NCI-H2171 (cell line): ENCODE results near the gene VSTM2B.
"Not testable (repeated sequence)": the region's sequence is repeated elsewhere in the genome, so short reads cannot be mapped to it uniquely, and the experiment has no call there.

Experiments used
- DNase-seq: peaks from one replicate; lab custom pipeline; 2025; lab: John Stamatoyannopoulos, UW

The VSTM2B gene

DNA sequence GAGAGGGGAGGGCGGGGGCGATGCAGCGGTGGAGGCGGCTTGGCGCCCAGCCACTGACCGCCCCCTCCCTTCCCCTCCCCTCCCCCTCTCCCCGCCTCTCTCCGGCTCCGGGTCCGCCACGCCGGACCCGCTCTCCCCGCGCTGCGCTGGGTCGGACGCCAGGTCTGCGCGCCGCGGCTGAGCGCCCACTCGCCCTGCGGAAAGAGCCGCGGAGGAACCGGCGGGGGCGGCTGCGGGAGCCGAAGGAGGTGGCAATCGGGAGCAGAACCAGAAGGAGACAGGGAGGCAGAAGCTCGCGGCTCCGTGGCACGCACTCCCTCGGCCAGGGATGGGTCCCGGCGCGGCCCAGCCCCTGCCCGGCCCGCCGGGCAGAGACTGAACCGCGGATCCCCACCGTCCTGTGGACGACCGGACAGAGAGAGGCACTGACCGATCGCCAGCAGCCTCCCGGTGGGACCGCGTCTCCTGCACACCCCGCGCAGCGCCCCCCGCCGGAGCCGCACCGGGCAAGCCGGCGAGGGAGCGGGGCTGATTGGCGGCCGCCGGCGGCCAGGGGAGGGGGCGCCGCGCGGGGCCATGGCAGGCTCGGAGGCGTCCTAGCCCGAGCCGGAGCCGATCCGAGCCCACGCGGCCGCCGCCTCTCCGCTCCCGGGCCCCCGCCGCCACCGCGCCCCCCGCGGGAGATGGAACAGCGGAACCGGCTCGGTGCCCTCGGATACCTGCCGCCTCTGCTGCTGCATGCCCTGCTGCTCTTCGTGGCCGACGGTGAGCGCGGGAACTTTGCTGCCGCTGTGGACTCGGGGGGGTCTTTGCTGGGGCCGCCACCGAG, at the start of gene VSTM2B:
TSS of gene VSTM2B (plus strand) at position 94 of the 829 bp plus-strand sequence. CDS start at position 684, 590 bp downstream.
- no peak for DNase-seq

DNA sequence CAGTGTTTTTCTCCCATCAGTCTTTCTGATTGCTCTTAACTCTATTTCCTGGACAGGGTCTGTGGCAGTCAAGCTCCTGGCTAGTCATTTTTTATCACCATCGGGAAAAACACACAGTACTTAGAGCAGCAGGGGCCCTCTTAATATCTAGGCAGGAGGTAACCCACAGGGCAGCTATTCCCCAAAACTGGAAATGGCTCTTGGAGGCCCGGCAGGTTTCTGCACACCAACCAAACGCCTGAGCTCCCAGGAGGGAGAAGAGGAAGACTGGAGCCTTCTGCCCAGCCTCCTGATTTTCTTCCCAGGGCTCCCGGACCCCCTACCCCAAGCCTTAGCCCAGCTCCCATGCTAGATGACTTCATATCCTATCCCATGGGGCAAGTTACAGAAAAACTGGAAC, 49.3 kb upstream of the VSTM2B start:
- DNase-seq = no peak

DNA sequence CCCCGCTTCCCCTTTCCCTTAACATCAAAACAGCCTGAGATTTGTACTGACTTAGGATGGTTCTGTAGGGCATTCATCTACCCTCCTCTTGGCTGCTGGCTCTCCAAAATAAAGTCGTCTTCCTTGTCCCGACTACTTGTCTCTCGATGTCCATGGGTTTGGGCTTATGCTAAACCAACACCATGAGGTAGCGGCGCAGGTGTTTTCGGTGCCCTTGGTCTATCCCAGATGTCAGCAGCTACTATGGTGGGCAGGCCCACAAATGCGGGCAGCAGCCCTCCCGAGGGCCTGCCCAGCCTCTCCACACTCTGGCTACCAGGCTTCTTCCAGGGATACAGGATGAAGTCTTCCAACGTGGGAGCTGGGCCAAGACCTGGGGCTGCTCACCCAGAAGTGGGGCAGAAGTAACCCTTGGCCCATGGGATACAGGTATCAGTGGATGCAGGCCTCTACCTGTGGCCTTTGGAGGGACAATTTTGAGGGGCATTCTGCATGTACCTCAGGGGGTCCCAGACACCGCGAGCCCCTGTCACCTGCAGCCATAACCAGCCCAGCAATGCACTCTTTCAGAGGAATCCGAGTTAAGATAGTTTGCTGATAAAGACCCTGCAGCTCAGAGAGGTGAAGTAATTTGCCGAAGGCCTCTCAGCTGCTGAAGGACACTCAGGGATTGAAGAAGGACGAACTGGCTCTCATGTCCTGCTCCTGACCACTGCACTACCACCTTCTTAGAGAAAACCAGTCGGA, 47.8 kb upstream of the VSTM2B start:
- no peak for DNase-seq

DNA sequence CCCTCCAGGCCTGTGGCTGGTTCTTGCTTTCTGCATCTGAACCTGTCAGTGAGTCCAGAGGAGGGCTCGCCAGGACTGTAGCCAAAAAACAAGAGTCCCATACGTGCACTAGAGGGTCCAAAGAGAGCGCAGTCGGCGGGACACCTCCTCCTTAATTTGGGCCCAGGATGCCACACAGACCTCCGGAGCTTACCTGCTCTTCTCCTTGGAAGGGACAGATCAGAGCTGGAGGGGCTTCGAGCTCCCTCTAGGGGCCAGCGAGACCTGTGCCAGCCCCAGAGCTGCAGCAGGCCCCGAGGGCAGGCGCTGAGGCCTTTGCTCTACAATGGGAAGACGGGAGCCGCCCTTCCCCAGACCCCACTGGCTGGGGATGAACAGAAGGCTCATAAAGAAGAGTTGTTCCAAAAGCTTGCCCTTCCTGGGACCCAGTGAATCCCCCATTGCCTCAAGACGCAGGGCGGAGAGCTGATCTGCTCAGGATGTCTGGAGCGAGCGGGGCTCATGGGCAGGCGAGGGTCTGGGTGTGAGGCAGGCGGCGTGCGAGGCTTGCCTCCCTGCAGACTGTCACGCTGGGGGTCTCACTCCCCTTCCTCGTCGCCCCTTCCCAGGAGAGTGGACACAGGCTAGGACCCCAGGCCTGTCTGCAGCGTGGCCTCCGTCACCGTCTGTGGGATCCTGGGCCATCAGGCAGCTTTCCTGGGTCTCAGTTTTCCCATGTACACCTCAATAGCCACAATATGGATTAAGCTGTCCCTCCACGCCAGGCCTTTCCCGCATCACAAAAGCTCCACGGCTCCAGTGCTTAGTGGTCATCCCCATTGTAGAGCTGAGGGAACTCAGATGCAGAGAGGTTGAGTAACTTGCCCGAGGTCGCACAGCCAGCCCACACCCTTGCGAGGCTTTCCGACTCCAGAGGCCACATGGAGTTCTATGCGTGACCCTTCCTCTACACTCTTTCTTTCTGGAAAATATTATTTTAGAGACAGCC, 46.9 kb upstream of the VSTM2B start:
- peak; percentile 28 for DNase-seq

DNA sequence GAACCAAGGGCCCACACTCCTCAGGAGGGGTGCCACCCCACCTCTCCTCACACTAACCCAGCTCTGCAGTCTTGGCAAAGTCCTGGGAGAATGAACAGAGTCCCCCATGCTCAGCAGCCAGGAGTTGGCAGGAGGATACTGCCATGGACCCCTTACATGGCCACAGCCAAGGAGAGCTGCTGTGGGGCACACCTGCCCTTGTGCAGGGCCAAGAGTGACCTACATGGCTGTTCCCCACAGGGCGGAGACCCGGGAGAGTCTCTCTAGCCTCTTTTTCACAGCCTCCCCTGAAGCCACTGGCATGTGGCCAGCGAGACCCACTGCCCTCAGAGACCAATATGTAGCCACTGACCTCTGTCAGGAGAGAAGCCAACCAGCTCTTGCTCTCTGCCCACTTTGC, 45.9 kb upstream of the VSTM2B start:
- no peak for DNase-seq

DNA sequence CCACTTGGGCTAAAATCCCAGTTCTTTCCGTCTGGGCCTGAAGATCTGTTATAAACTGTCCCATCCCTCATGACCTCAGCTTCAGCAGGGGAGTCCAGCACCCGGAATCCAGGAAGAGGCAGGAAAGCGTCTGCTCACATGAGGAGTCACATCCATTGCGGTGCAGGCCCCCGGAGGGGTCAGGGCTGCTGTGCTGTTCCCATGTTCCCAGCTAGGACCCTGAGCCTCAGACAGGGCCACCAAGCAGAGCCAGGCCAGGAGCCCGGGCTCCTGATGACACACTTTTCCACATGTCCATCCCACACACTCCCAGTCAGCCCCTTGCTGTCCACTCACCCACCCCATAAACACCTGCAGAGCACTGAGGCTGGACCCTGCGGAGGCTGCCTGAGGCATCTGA, 45.3 kb upstream of the VSTM2B start:
- DNase-seq = no peak

DNA sequence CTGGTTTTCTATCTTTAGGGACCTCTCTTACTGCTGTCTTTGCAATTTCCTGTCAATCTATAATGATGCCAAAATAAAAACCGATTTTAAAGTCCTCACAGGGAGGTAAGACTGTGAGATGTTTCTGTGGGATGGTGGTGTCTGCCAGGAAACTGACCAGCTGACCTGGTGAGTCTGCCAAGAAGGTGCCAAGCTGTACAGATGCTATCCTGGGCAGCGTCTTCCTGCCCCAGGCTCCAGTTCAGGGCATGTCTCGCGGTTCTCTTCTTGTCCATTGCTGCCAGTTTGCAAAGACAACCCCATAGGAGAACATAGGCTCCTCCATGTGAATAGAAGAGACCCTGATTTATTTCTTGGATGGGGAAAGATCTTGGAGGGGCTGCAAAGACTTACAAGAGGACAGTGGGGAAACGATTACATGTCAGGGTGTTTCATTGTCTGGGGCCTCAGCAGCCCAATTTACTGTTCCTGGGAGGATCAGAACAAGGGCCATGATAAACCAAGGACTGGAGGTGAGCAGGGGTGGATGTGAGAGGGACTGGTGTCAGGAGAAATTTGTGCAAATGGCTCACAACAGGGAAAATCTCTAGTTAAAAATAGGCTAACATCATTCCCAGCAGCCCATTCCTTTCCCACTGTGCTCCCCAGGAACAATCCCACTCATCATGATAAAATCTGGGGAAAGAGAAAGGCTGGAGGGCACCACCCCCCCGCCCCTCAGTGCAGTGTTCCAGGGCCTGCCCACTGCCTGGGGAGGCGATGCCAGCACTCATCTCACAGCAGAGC, 42.7 kb upstream of the VSTM2B start:
- no peak for DNase-seq

DNA sequence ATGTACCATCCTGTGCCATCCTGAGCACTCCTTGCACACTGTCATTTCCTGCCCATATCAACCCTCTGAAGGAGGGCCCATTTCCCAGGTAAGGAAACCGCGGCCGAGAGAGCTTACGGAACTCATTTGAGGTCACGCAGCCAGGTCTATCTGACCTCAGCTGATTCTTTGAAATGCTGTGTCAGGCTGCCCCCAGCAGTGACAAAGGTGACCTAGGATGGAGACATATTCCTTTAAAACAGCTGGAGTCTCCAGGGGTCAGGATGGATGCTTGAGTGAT, 42.2 kb upstream of the VSTM2B start:
- DNase-seq = no peak

DNA sequence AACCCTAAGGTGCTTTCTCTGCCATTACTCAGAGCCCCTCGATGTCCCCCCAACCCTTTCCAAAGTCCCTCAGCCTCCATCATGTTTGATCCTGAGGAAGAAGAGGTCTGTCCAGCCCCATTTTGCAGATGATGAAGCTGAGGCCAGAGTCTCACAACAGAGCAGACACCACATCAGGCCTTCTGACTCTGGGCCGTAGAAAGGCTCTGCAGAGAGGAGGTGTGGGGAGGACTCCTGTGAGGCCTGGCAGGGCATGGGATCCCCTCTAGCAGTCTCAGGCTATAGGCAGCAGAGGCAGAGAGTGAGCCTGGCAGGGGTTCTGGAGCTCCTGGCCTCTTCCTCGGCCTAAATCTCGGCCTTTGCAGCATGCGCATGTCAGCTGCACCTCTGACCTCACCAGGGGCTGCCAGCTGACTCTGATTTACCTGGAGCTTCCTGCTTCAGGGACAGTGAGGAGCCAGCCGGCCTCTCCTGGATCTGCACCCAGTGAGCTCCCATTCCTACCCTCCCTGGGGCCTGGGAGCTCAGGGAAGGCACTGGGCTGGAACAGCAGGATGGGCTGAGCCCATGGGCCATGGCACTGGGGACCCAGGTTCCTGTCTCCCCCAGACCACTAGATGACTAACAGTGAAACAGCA, 41.7 kb upstream of the VSTM2B start:
- no peak for DNase-seq

DNA sequence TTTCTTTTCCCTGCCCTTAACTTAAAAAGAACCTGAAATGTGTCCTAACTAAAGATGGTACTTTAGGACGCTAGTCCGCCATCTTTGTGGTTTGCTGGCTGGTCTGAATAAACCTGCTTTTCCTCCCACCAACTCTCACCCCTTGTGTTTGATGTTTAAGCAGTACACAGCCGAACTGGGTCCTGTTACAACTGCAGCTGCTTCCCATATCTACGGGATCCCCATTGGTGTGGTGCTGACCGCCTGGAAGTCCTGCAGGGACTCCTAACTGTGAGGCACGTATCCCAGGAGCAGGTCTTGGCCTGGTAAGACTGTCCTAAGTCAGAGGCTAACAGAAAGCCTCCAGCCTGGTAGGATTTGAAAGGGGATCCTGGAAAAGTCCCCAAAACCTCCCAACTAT, 40.9 kb upstream of the VSTM2B start:
- no peak for DNase-seq

DNA sequence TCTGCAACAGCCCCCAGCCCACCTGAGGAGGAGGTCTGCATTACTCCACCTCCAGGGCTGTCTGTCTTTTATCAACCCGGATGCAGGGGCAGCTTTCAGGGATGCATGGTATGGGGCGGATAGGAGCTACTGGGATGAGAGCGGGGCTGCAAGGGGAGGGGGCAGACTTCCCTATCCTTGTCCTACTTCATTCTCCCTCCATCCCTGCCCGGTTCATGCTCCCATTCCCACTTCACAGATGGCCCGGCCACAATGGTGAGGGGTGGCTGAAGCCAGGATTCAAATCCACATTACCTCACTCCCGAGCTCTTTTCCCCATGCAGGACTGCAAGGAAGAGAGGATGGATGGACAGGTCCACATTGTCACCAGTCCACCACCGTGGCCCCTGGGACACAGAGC, 40.5 kb upstream of the VSTM2B start:
- DNase-seq = no peak

DNA sequence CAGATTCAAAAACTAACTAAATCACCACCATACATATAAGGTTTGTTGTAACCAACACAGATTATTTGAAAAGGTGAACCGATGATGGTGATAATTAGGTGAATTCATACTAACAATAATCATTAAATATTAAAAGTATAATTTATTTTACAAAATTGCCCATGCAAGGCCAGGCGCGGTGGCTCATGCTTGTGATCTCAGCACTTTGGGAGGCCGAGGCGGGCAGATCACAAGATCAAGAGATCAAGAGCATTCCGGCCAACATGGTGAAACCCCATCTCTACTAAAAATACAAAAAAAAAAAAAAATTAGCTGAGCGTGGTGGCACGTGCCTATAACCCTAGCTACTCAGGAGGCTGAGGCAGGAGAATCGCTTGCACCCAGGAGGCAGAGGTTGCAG, 38.8 kb upstream of the VSTM2B start:
- not testable (repeated sequence) for DNase-seq

DNA sequence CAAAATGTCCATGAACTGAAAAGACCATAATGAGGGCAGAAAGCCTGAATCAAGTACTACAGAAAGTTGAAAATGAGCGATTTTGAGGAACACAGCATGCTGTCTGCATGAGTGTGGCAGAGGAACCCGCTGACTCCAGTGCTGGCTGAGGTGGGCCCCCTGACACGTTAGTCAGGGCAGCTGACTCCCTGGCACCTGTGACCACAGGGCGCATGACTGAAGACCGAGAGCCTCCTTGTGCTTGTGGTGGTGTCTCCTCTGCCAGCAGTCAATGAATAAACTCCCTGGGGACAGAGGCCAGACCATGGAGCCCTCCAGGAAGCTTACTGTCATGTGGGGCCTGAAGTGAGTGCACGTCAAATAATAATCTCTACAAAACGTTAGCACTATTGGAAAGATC, 38.4 kb upstream of the VSTM2B start:
- no peak for DNase-seq

DNA sequence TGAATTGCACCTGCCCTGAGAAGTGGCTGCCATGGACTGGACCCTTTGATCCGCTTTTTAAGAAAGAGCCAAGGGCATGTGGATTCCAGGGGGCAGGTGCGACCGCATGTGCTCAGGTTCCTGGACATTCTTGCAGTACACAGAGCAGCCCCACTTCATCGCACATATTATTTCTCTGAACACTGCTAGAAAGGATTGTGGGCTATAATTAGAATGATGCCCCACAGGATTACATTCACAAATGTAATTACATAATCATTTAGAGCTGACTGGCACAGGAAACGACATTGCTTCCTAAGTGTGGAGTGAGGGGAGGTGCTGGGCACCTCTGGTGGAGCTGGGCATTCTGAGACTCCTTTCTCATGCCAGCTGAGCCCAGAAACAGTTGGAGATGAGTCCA, 37.5 kb upstream of the VSTM2B start:
- DNase-seq = no peak

DNA sequence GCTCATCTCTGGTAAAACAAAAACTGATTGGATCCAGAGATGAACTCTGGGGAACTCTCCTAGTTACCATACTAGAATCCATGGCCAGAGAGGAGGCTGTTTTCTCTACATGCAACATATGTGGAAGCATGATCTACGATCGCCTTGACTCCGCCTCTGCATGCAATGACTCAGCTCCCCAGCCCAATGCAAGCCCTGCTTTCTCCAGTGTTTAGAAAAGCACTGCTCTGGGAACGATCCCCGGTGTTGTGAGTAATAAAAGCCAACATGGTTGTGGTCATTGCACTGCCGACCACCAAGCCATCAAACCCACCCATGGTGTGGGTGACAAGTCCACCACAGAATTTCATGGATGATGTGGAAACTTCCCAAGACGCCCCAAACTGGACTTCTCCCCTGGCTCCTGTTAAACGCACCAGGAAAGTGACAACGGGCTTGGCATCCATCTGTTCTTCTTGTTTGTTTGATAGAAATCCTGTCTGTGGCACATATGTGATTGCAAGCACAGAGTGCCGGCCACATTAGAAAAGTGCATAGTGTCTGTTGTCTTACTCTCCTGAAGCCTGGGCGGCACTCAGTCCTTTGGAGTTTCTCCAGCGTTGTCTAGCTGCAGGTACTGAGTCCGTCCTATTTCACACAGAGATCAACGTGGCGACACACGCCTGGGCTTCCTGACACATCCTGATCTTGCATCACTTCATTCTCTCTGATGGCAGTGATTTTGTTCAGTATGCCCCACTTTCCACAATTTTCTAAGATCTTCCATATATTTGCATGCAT, 36.4 kb upstream of the VSTM2B start:
- DNase-seq = no peak

DNA sequence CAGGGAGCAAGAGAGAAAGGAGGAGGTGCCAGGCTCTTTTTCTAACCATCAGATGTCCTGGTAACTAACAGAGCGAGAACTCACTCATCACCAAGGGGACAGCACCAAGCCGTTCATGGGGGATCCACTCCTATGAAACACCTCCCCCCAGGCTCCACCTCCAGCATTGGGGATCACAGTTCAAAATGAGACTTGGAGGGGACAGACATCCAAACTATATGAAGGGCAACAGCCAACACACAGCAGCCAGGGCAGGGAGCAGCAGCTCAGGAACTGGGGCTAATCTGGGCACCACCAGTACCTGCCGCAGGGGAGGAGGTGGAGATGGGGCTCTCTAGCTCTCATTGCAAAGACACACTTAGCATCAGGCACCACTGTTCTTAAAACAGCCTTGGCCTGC, 34.3 kb upstream of the VSTM2B start:
- DNase-seq = no peak

DNA sequence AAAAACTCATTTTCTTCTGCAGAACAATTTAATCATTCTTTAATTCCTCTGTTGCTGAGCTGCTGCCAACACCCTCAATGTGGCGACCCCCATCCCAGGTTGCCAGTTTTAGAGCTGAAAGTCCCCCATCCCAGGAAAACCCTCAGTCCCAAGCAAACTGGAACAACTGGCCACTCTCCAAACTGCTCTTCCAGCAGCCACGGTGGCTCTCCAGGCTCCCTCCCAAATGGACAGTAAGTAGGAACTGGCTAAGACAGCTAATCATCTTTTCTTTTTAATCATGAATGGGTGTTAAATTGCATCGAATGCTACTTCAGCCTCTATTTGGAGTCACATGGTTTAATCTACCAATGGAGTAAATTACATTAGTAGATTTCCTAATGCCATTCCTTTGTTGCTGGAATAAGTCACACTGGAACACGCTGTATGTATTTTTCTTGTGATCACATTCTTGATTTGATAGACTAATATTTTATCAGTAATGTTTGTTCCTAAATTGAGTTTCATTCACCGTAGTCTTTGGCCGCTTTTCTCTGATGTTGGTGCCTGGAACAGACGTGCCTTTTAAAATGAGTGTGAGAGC, 33.7 kb upstream of the VSTM2B start:
- DNase-seq = no peak

DNA sequence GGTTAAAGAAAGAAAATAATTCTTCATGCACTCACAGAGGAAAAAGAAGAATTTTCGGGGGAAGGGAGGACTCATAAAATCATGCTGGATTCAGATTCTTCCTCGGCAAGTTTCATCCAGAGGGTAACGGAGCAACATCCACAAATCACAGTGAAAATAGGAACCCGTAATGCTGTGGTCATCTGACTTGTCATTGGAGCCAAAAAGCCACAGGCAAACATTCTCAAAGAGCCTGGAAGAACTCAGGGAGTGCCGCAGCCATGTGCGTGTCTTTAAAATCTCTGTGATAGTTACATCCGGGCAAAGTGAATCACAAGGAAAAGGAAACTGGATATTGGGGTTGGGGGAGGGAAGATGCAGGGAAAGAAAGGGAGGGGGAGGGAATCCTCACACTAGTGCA, 33.0 kb upstream of the VSTM2B start:
- DNase-seq = no peak

DNA sequence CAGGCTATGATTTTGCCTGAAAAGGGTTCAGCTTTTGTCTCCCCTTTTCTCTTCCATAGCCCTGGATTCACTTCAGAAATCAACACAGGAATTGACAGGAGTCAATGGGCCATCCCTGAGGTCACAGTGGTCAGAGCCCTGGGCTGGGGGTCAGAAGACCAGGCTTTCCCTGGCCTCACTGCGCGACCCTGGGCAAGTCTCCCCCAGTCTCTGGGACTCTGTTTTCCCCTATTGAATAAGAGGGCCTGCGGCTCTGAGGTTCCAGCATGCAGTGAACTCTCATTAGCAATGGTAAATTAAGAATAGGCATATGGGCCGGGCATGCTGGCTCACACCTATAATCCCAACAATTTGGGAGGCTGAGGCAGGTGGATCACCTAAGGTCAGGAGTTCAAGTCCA, 30.7 kb upstream of the VSTM2B start:
- DNase-seq = no peak

DNA sequence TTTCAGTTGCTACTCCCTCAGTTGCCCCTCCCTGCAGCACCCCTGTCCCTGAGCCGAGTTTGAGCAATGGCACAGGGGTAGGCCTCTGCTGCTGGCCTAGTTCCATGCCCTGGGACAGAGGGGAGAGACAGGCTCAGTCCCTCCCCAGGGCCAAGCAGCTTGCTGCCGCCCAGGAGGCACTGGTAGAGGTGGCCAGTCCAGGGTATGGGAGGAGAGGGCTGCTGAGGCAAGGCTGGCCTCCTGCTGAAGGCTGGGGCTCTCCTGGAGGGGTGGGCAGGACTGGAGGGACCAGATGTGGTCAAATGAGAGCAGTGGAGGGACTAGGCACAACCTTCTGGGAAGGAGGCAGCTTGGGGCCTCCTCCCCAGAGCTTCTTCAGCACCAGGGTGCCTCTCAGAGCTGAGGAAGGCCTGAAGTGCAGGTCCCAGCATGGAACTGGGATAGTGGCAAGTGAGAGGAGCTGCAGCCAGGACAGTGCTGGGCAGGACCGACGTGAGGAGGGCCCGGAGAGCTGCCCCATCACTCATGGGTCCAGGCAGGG, 29.8 kb upstream of the VSTM2B start:
- DNase-seq = no peak
